Loucy (cell line): ENCODE data around the gene TMC3.

ENCODE experiments used
- CTCF ChIP-seq: fragments of 200-600 bp; sonication (generic); conservative IDR thresholded peaks from 2 replicates; pipeline ENCODE4 v1.5.1; 2014; ENCODE audit warnings: mild to moderate bottlenecking, antibody characterized with exemption, low read length
- EZH2phosphoT487 ChIP-seq: fragments of 200-600 bp; IDR thresholded peaks from 2 replicates; pipeline ENCODE4 v1.6.1; 2018; ENCODE audit warnings: antibody characterized with exemption, mild to moderate bottlenecking, moderate library complexity, borderline replicate concordance

- TF ChIP-seq CTCF (no peak), EZH2phosphoT487 (no peak)
These were observed 56.4 kb downstream of the TMC3 start for GRCh38 chr15:81317642-81318017.
